CD4-positive, alpha-beta T cell treated with Interleukin-15 for 1 hour (primary cell): ENCODE results near the gene KIAA1958.
"Not testable (repeated sequence)": the region's sequence is repeated elsewhere in the genome, so short reads cannot be mapped to it uniquely, and the experiment has no call there.

Experiments used
- DNase-seq: peaks from one replicate; pipeline ENCODE4 v3.0.0-alpha.2; 2020

KIAA1958 gene

GRCh38 chr9:112558476-112558875 is 71.8 kb downstream of the KIAA1958 start:
- DNase-seq = no peak

DNA sequence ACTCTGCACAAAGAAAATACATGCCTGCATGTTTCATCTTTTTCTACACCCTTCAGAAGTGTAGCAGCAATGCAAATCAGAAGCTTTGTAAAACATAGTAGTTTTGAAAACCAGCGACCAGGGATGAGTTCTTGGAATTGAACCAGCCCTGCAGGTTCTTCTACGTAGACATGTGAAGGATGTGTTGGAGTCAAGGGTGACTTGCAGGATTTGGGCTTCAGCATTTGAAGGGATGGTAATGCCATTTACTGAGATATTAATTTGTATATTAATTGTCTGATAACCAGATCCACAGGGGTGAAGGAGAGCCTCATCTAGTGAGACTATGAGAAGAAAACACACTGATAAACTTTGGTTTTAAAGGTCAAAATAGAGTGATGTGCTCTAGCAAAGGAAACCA is 72.4 kb downstream of the KIAA1958 start:
- no peak for DNase-seq

DNA sequence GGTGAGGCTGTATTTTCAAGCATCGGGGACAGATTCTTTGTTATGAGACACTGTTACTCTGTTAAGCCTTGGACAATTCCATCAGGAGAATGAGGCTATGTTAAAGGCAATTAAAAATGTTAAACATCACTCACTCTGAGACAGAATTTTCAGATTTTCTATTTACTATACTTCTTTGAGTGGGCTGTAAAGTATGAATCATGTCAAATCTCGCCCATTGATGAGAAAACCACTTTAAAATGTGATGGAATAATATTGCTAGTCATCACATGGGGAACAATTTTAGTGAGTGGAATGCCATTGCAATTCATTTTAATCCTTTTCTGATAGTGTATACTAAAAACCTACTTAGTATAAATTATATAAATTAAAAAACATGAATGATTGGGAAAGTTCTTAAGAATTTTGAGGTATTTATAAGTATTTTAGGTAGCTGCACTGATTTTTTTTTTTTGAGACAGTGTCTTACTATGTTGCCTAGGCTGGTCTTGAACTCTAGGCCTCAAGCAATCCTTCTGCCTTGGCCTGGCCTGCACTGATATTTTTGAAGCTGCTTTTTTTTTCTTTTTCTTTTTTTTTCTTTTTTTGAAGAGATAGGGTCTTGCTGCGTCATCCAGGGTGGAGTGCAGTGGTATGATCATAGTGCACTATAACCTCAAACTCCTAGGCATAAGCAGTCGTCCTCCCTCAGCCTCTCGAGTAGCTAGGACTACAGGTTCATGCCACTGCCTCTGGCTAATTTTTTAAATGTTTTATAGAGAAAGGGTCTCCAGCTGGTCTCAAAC is 73.2 kb downstream of the KIAA1958 start:
- no peak for DNase-seq

DNA sequence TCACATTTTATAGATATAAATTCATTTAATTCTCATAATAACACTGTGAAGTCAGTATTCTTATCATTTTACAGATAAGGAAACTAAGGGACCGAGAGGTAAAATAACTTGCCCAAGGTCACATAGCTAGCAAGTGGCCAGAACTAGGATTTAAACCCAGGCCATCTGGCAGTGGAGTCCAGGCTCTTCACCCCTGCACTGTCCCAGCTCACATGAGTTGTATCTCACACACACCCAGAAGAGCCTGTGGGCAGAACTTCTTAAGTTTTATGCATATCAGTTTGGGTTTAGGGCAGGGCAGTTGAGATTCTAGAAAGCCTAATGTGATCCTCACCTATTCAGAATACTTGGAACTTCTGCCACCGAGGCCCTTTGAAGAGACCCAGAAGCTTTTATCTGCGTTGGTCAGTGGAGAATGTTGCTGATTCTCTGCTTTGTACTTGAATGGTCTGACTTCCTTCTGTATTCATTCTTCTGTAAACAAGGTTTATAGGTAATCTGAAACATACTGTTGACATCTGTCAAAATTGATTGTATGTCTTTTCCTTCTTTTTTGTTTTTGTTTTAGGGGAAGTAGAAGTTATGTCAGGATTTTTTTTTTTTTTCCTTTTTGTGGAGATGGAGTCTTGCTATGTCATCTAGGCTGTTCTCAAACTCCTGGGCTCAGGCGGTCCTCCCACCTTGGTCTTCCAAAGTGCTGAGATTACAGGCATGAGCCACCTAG is 75.8 kb downstream of the KIAA1958 start:
- no peak for DNase-seq

- no peak for DNase-seq
Observed at GRCh38 chr9:112569186-112569585, 82.6 kb downstream of the KIAA1958 start.

GRCh38 chr9:112570671-112571167 is 84.1 kb downstream of the KIAA1958 start:
- DNase-seq = no peak

- no peak for DNase-seq
Observed at GRCh38 chr9:112571624-112572355, 85.2 kb downstream of the KIAA1958 start.

DNA sequence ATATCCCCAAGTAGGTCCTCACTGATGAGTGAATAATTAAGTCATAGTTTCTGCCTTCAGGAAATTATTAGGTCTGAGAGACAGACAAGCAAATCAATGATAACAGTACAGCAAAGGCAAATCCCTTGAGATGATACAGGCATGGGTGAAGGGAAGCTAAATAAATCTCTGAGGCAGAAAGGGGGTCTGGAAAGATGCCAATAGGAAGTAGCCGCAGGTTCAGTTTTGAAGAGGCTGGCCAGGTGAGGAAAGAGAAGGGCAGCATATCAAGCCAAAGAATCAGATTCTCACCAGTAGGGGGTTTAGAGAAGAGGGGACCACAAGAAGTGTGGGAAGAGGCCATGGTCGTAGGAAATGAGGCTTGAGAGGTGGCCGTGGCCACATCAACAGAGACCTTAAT is 85.8 kb downstream of the KIAA1958 start:
- DNase-seq = no peak

DNA sequence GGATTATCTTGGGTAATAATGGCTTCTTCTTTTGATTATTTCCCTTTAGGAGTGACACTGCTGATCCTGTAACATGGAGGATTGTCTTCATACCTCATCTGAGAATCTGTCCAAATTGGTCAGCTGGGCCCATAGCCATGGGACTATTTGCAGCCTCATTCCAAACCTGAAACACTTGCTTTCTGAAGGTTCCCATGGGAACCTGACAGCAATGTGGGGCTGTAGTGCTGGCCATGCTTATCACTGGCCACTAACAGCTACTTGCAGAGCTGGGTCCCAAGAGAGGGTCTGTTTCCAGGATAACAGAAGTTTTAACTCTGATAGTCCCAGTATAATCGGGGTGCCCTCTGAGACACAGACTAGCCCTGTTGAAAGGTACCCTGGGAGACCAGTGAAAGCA is 87.4 kb downstream of the KIAA1958 start:
- no peak for DNase-seq

GRCh38 chr9:112575107-112575506 is 88.5 kb downstream of the KIAA1958 start:
- DNase-seq = no peak

GRCh38 chr9:112581469-112582176 is 95.0 kb downstream of the KIAA1958 start:
- DNase-seq = no peak

DNA sequence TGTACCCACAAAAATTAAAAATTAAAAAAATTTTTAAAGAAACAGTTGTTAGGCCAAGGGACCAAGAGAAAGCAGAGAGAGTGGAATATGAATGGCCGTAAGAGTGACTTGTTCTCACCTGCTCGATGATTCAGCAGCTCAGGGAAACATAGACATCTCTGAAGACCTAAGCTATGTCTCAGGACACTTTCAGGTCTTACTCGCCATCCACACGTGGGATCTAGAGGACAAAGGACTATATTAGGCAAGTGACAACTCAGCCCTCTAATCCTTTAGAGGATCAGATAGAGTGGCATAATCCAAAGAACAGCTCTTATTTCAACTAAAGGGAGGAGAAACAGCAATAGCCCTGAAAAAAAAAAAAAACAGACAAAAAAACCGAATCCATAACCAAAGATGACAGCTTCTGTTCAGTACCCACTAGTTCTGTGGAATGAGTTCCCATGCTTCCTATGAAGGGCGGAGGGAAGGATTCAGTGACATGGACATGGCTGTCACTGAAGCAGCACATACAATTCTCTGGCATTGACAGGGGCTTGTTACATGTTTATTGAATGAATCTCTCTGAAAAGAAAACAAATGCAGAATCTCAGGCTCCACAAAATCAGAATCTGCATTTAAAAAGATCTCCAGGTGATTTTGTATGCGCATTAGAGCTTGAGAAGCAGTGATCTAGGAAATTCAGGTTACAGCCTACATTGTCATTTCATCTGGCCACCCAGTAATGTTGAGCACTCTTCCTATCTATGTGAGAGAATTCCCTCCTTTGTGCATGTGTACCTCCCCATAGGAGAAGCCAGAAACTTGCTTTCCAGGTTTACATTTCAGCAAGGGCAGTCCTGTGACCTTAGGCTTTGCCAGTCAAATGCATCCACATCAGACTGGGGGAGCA is 96.0 kb downstream of the KIAA1958 start:
- no peak for DNase-seq

DNA sequence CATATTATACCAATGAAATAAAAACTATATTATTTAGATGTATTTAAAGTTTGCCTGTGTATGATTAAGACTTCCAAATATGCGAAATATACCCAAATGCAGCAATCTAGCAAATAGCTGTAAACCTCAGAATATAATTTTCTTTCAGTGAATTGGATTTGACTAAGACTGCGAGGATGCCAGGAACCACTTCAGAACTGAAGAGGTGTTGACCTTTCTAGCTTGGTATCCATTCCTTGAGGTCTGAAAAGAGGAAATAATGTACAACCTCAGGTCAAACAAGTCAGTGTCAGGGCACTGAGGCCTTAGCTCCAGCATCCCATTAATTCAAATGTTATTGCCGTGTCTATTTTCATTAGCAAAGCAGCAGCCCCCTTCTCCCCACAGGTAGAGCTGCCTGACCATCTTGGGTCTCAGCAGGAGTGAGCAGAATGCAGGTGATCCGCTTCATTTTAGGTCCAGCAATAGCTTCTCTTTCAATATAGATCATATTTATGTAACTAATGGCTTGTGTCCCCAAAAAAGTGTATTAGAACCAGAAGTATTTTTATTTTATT is 100.0 kb downstream of the KIAA1958 start:
- no peak for DNase-seq

- DNase-seq = not testable (repeated sequence)
Observed at GRCh38 chr9:112591875-112592274, 105.2 kb downstream of the KIAA1958 start.

DNA sequence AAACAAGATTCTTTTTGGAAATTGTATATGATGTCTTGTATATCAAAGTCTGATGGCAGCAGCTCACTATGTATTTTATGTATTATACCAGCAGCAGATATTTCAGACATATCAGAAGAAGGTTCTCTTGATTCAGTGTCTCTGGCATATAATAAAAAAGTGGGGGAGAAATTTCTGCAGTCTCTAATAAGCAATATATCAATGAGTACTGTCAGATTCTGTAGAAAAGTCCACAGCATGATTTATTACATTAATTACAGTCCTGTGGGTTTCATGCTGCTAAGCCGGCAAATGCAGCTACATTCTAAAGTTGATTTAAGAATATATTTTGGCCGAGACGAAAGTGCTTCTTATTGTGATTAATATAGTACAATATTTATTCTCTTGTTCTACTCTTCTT is 113.1 kb downstream of the KIAA1958 start:
- no peak for DNase-seq

DNA sequence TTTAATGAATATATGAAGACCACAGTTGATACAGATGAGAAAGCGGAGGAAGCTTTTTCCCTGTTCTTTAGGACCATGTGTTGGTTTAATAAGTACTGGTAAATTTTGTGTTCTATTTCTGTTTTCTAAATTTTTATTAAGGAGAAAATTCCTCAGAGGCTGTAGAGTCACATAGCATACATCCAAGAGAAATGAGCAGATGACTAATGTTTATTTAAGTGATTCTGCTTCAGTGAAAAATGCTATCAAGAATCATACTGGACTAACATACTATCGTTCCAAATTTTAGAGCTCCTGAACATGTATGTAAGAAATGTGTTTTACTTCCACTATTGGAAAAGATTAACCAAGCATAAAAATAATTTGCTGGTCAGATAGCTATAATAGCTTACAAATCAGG is 115.0 kb downstream of the KIAA1958 start:
- DNase-seq = no peak

DNA sequence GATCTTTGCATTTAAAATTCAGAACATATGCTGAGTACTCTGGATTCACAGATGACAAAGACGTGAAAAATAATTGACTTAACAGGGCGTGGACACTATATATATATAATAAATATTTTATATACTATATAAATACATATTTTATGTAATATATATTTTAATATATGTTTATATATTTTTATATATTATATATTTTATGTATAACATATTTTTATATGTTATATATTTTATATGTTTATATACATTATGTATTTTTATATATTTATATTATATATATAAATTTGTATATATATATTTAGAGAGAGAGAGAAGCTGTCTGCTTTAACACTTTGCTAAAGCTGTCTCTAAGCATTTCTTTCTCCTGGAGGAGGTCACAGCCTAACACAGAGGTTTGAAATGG is 118.2 kb downstream of the KIAA1958 start:
- DNase-seq = no peak

- DNase-seq = no peak
Observed at GRCh38 chr9:112605518-112605917, 118.9 kb downstream of the KIAA1958 start.

- DNase-seq = no peak
Observed at GRCh38 chr9:112605963-112606699, 119.5 kb downstream of the KIAA1958 start.

- no peak for DNase-seq
Observed at GRCh38 chr9:112608851-112609250, 122.2 kb downstream of the KIAA1958 start.
